Stimulated activated CD8-positive, alpha-beta memory T cell treated with anti-CD3 and anti-CD28 coated beads, Interleukin-2, amount 100 ng/mL, for 48 hours (primary cell): Measurements from ENCODE around the gene CREM.
"Not testable (repeated sequence)": the region's sequence is repeated elsewhere in the genome, so short reads cannot be mapped to it uniquely, and the experiment has no call there.

ENCODE experiments used
- DNase-seq, 2 donors: peaks; one replicate each; pipeline ENCODE4 v3.0.0-alpha.2; 2020; ENCODE audit warnings: low read depth in 2 of 2

Gene CREM

DNA sequence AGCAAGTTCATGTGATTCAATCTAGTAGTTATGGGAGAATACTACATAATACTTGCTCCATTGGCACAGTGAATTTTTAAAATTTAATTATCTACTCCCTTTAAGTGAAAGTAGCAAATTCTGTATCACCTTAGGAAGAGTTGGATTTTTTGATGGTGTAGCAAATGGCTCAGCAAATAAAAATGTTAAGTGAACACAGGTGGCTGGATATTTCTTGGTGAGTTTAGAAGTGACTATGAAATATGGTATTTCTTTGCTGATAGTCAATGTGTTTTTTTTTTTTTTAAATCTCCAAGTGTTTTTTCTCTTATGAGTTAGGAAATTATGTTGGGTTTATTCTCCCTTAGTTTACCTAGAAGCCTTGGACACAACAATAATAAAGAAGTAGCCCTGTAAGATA, 67.8 kb downstream of the CREM start:
- DNase-seq = no peak

DNA sequence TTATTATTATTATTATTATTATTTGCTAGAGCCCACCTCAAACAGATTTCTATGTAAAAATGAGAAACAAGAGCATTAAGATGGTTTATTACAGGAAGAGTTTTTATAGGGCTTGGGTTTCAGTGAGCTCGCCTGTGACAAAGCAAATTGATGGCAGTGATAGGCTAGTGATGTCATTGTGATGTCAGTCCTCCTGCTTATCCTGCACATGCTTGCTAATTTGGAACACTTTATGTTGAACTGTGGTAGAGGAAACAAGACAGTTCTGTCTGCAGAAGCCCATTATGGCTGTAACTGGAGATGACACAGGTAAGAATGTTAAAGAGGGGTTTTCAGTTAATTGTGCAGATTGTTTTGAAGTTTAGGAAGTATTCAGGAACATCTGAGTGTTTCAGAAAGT, 68.3 kb downstream of the CREM start:
- DNase-seq = no peak

DNA sequence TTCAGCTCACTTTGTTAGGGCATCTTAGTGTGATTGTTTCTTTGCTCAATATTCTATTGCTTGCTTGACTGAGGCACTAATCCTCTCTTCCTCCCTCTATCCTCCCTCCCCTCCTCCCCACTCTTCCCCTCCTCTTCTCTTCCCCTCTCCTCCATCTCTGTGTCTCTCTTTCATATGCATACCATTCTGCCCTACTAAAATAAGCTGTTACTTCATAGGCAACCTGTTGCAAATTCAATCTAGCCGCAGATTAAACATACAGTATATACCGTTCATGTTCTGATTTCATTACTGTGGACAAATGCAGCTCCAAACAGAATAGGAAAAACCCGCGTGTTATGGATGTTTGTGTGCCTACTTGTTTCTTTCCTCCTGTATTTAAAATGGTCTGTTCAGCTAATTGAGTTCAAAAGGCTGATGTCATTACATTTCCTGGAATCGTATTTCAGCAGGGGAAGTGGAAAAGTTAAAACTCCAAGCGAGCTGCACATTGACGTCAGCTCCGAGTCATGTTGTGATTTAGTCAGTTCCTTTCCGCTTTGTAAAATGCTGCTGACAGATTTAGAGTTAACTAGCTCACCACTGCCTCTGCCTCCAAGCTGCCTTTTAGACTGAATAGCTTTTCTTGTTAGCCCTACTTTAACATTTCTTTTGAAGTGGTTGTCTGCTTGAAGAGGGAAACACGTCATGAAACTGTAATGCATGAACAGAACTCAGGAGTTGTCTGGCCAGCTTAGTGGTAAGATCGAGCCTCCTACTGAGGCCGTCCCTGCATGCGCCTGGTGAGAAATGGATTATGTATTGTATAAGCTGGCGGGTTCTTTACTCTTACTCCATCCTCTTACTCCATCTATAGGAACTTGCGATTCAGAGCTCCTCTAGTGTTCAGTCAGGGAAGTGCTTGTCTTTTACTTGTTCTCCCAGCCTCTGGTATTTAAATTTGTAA, 69.0 kb downstream of the CREM start:
- DNase-seq = peak; percentile 39 to 65

DNA sequence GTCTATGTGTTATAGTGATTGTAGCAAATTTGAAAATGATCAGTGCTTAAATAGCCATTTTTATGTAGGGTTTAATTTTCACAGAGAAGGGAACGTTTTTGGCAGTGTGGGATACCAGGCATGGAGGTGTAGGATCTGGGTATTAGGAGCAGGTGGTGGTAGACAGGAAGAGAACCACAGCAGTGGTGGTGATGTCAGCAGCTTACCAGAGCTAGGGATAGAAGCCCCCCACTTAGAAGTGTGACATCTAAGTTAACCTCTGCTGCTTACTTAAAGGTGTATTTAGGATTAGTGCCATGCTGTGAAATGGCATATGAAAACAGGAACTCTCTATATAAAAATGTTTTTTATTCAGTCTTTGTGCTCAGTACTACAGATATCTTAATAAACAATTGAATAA, 73.8 kb downstream of the CREM start:
- no peak for DNase-seq

DNA sequence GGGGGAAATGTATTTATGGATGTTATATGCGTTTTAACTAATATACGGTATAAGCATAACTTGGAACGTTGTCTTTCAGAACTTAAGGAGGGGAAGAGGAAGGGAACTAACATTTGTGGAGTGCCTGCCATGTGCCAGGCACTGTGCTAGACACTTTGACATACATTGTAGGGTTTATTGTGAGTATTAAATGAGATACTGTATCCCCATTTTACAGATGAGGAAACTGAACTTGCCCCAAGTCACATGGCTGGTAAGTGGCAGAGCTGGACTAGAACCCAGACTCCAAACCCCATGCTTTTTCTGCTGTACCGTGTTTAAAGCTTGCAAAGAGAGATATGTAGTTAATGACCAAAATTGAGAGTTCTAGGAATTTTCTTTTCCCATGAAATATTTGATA, 74.6 kb downstream of the CREM start:
- DNase-seq = no peak

DNA sequence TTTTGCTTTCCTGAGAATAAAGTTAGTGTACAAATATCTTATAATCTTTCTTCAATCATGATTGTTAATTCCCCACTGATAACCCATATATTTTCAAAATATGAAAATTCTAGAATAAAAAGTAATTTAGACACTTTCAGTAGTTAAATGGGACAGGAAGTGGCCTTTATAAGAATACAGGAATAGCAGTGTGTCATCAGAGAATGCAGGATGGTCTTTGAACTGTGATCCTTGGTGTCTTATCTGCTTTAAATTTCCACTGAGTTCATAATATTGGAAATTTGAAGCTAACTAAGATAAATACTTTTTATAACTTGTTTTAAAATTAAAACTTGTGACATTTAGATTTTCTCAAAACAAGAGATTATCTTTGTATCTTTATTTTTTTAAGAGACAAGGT, 75.4 kb downstream of the CREM start:
- DNase-seq = no peak

DNA sequence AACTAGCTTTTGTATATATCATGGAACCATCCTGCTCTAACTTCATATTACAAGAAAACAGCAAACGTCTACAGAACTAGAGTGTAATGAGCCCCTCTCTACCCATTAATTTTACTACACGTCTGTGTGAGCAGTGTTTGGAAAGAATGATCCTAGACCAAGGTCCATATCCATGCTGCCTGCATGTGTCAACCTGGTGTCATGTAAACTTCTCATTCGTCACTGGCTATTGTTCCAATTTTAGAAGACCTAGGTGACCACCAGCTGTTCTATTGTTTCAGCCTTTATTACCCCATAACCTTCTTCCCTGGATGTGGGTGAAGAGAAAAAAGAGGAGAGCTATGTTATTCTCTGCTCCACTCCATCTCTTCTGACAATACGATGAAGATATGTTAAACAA, 77.1 kb downstream of the CREM start:
- DNase-seq = no peak

DNA sequence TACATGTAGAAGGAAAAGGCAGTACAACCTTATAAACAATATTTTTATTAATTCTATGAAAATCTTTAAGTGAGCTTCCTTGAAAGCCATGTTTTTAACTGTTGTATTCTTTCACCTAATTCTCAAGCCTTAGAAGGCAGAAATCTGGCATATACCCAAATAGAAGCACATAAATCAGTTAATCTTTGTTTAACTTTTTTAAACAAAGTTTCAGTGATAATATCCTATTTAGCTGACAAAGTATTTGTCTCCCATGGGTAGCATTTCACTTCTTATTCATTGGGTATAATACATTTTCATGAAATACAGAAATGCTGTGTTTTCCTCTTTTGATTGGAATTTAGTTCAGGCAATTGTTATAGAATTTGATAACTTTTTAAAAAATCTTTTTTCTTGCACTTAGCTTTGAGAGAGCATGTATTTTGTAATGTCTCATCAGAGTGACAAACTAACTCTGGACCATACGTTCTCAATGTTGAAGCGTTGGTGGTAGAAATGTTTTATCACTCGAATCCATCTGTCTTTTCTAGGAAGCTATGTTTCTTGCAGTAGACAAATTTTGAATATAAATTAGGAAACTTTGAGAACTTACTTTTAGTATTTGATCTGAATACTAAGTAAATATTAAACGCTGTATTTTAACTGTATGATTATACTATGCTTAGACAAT, 78.1 kb downstream of the CREM start:
- DNase-seq = no peak

DNA sequence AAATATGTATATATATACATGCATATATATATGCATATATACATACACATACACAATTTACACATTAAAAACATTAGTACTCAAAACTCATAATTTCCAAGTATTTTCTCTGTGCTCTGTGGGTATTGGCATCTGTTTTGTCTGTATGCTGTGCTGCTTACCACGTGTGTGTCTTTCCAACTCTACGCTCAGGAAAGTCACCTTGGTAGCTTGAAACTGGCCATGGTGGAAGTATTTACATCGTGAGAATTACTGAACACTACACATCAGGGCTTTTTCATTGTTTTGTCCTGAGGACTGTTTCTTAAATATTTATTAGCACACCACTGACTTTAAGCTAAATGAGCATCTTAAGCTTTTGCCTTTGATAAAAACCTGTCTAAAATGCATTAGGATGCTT, 79.6 kb downstream of the CREM start:
- DNase-seq = no peak

DNA sequence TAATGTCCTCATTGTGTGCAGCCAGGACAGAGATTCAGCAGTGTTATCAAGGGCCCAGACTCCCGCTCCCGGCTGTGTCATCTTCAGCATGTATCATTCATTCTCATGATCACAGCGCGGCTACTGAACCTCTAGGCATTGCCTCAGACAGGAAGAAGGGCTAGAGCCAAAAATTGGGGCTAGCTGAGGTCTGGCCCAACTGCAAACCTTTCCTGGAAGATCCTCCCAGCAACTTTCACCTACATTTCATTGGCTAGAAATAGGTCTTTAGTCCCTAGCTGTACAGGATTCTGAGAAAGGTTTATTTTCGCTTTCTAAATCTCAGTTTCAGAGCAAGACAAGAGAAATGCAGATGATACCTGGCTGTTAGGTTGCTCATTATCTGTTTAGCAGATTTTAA, 81.9 kb downstream of the CREM start:
- no peak for DNase-seq

DNA sequence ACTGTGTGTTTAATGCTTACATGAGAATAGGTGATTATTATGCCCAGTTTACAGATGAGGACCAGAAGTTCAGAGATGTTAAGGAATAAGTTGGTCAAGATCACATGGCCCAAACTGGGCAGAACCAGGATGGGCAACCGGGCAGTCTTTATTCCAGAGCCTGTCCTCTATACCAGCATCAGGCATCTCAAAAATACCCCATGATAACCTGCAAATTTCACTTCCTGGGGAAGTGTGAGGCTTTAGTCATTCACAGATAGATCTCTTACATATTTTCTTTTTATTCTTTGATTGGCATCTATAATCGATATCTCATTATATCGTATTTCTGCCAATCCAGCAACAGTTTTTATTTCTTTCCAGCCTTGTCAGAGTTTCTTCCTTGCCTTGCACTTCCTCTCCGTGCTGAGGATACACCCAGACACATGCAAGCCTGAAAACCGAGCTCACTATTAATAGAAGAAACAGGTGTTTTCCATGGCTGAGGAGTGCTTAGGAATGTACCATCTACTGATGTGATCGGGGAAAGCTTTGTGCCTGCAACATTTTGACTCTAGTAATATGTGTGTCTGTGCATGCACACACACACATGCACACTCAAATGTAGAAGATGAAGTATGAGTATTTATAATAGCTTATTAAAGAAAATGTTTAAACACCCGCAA, 82.4 kb downstream of the CREM start:
- no peak for DNase-seq

DNA sequence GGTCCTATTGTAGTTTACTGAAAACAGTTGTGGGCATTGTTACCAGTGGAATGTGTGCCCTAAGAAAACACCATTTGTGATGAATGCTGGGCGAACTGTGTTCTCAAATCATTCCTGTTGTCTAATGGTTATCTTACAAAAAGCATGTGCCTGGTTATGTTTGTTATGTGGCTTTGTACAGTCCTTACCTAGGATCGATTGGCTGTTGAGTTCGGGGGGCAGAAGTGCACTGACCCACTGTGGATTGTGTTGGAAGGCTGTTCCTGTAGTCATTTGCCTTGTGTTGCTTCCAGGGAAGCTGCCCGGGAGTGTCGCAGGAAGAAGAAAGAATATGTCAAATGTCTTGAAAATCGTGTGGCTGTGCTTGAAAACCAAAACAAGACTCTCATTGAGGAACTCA, 84.3 kb downstream of the CREM start:
- no peak for DNase-seq

DNA sequence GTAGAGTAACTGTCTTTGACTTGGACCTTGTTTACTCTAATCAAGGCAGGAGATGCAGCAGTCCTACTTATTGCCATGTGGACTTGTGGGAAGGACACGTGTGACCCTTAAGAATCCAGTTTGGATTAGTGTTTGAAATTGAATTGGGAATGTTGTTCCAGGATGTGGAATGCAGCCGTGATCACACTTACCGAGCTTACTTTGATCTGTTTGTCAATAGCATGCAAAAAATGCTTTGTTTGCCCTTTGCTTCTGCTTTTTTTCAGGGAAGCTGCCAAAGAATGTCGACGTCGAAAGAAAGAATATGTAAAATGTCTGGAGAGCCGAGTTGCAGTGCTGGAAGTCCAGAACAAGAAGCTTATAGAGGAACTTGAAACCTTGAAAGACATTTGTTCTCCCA, 84.7 kb downstream of the CREM start:
- no peak for DNase-seq

DNA sequence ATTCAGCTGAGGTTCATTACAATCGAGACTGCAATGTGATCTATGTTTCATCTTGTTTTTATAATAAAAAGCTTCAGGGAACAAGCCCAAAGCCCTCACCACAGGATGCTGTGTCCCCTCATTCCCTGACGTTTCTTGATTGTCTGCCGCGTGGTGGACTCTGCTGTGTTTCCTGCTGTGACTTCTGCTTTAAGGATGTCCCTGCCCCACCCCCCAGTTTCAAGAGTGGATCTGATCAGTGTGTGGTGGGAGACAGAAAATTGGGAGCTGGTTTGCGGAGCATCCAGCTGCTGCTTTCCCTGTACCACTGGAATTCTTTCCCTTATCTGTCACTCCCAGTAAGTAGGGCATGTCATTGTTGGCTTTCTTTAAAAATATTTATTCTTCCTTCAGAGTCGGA, 86.2 kb downstream of the CREM start:
- DNase-seq = no peak

DNA sequence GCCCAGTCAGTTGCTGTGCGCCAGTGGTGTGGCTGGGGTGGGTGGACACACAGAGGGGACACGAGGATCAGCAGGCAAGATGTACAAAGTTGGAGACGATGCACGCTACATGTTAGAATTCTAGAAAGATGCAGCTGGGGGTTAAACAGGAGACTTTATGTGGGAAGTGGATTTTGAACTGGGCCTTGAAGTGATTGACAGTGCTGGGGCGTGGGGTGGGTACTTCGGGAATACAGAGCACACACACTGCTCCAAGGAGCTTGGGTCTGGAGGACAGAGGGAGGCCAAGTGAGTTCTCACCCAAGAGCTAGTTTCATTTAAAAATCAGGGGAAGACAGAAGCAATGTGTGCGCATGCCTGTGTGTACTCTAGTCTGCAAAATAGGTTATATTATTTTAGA, 87.1 kb downstream of the CREM start:
- no peak for DNase-seq

DNA sequence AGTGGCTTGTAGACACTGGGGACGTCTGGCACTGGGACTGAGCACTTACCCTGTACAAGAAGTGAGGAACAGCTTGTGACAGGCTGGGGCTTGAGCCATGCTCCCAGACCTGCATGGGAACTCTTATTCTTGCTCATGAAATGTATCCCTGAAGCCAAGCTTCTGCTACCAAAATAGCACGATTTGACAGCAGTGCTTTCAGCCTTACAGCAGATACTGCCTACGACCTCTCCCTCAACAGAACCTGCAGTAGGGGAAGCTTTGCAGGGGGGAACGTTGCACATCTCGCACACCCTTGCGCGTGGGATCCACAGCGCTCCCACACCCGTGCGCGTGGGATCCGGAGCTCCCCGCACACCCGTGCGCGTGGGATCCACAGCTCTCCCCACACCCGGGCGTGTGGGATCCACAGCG, 88.0 kb downstream of the CREM start:
- DNase-seq = no peak

DNA sequence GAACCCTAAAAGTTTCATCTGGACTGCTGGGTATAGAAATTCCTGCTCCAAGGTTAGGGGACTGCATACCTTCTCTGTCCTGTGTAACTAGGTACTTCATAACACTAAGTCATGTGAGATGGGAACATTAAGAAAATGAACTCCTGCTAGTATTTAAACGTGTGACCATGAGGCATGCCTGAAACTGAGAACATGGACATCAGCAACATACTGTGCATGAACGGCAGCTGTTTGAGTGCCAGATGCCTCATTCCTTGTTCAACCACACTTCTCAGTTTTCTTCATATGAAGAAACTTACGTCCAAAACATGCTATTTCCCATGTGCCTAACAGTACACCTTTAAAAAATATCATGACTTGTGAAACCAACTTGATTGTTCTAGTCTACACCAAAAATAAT, 88.5 kb downstream of the CREM start:
- no peak for DNase-seq

DNA sequence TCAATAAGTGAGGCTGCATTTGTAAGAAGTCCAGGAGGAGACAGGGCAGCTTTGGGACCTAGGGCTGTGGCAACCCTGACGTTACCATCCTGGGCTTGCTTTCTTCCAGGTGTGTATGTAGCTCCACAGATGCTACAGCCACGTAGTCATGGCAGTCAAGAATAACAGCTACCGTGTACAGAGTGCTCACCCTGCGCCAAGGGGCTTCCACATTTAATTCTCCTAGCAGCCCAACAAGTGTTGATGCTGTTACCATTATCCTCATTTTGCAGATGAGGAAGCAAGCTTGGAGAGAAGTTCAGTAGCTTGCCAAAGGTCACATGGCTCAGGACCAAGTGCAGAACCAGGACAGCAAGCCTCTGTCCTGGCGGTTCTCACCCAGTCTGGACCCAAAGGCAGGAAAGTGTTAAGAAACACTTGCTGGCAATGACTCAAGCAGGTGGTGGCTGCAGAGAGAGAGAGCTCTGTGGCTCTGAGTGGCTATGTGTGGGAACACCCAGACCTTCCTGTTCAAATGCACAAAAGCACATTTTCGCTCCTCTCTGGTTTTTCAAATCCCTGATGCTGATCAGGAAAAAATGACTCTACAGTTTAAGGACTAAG, 89.8 kb downstream of the CREM start:
- DNase-seq = no peak

DNA sequence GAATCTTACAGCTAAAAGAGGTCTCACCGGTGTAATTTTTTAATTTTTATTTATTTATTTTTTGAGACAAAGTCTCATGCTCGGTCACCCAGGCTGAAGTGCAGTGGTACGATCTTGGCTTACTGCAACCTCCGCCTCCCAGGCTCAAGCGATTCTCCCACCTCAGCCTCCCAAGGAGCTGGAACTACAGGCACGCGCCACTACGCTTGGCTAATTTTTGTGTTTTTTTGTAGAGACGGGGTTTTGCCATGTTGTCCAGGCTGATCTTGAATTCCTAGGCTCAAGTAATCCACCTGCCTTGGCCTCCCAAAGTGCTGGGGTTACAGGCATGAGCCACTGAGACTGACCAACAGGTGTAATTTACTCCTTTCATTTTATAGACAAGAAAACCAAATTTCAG, 90.3 kb downstream of the CREM start:
- DNase-seq = not testable (repeated sequence)

DNA sequence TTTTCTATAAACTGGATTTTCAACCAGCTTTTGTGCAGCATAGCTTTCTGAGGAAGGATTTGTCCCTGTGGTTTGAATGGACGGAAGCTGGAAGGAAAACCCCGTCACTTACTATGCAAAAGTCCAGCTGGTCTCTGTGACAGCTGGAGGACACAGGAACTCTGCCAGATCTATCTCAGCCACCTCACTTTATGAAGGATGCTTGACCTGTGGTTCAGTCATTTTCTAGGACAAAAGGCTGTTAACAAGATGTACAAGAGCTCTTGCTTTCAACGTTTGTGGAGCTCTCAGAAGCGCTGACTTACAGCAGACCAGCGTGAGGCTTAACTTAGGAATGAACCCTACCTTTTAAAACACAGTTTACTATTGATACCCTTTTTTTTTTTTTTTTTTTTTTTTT, 90.8 kb downstream of the CREM start:
- DNase-seq = no peak

DNA sequence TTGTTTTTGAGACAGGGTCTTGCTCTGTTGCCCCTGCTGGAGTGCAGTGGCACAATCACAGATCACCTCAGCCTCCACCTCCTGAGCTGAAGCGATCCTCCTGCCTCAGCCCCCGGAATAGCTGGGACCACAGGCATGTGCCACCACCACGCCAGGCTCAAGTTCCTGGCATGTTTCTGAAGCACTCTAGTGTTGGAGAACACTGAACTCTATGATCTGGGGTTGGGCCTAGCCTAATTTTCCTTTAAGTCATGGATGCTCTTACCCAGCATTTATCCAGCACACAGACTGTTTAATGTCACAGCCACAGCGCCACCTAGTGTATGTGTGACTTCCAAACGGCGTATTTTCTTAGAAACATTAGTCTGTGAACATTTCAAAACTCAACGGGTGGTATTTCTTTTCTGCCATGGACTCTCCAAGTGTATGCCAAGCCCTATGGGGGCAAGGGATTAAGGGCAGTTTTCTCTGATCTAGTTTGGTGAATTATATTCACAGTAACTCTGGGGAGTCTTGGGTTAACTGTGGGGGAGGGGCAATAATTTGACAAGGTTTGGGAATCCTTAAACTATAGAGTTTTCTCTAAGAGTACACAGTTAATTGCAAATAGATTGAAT, 91.8 kb downstream of the CREM start:
- DNase-seq = peak; percentile 69 to 76

DNA sequence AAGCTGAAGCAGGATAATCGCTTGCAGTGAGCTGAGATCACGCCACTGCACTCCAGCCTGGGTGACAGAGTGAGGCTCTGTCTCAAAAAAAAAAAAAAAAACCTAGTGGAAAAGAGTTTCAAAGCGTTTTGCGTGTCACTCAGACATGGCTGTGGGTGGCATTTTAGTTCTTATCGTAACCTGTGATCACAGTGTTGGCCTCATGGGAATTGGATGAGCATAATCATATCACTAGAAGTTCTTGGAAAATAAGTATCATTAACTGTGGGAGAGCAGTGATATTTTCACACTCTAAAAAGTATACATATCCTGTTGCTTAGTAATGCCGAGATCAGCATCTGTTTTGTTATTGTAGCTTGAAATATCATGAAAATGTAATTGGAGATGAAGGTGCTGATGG, 92.6 kb downstream of the CREM start:
- DNase-seq = no peak
